ENCODE measurements around the gene ELAVL2. TPM values are rescaled to one million over a fixed set of nuclear protein-coding genes. Genes with fewer than 3 reads are reported as not detected.
A peak's percentile ranks its signal among the peaks of the same experiment; 100 is the strongest.

The ELAVL2 gene
- total RNA-seq, 1 experiment from 2014 or later = 0.18 TPM

GRCh38 chr9:23850690-23851629 lies 24.9 kb upstream of the ELAVL2 start:
- H3K9me3 ChIP-seq = no peaks in the 10 kb centered on the region
- H3K36me3 ChIP-seq (ENCODE audit: control insufficient read depth, insufficient read depth, low read length) = no peaks in the 10 kb centered on the region
- no peak overlapping the region for H3K4me3 ChIP-seq (ENCODE audit: low read depth, low read length)
- no peak for DNase-seq
- no peaks in the 10 kb centered on the region for H3K9me3 Mint-ChIP-seq (ENCODE audit: unreplicated experiment)
- intact Hi-C loops (cut with micrococcal nuclease; ENCODE audit: unreplicated experiment) = no loop called here
- H3K27me3 Mint-ChIP-seq (ENCODE audit: insufficient read depth, unreplicated experiment) = peaks cover 7% of the 10 kb centered on the region
- H3K36me3 Mint-ChIP-seq (ENCODE audit: insufficient read depth, unreplicated experiment) = no peaks in the 10 kb centered on the region
- no peaks in the 10 kb centered on the region for H3K27me3 ChIP-seq (replicated peaks; ENCODE audit: control insufficient read depth, insufficient read depth, low read length)
- H3K4me1 ChIP-seq = no peaks in the 10 kb centered on the region
- no peaks in the 10 kb centered on the region for H3K4me1 Mint-ChIP-seq (ENCODE audit: low read depth, unreplicated experiment)
- ChIA-PET POLR2A (no interaction called here), CTCF (no interaction called here)
- no peak overlapping the region for H3K27ac Mint-ChIP-seq (ENCODE audit: unreplicated experiment)
- no TSS peak for BruUV-seq (replicated peaks)
- H3K4me3 Mint-ChIP-seq (ENCODE audit: unreplicated experiment) = peak overlapping the region; percentile 66
- TF ChIP-seq, protein P1, sequence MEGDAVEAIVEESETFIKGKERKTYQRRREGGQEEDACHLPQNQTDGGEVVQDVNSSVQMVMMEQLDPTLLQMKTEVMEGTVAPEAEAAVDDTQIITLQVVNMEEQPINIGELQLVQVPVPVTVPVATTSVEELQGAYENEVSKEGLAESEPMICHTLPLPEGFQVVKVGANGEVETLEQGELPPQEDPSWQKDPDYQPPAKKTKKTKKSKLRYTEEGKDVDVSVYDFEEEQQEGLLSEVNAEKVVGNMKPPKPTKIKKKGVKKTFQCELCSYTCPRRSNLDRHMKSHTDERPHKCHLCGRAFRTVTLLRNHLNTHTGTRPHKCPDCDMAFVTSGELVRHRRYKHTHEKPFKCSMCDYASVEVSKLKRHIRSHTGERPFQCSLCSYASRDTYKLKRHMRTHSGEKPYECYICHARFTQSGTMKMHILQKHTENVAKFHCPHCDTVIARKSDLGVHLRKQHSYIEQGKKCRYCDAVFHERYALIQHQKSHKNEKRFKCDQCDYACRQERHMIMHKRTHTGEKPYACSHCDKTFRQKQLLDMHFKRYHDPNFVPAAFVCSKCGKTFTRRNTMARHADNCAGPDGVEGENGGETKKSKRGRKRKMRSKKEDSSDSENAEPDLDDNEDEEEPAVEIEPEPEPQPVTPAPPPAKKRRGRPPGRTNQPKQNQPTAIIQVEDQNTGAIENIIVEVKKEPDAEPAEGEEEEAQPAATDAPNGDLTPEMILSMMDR (IDR thresholded peaks at IDR 0.05; ENCODE audit: insufficient read depth in 1 of 2, low read depth in 1 of 2, low read length in 1 of 2, severe bottlenecking in 1 of 2, unreplicated experiment in 1 of 2) = no peak

- no peaks in the 10 kb centered on the region for H3K36me3 Mint-ChIP-seq (ENCODE audit: insufficient read depth, unreplicated experiment)
- no peak overlapping the region for H3K27ac Mint-ChIP-seq (ENCODE audit: unreplicated experiment)
- no TSS peak for BruUV-seq (replicated peaks)
- H3K27me3 Mint-ChIP-seq (ENCODE audit: insufficient read depth, unreplicated experiment) = peaks cover 7% of the 10 kb centered on the region
- H3K4me3 ChIP-seq (ENCODE audit: low read depth, low read length) = no peak overlapping the region
- H3K36me3 ChIP-seq (ENCODE audit: control insufficient read depth, insufficient read depth, low read length) = no peaks in the 10 kb centered on the region
- peak overlapping the region; percentile 66 for H3K4me3 Mint-ChIP-seq (ENCODE audit: unreplicated experiment)
- H3K27me3 ChIP-seq (replicated peaks; ENCODE audit: control insufficient read depth, insufficient read depth, low read length) = no peaks in the 10 kb centered on the region
- ChIA-PET POLR2A (no interaction called here), CTCF (no interaction called here)
- intact Hi-C loops (cut with micrococcal nuclease; ENCODE audit: unreplicated experiment) = no loop called here
- TF ChIP-seq, protein P1 (IDR thresholded peaks at IDR 0.05; ENCODE audit: insufficient read depth in 1 of 2, low read depth in 1 of 2, low read length in 1 of 2, severe bottlenecking in 1 of 2, unreplicated experiment in 1 of 2) = no peak
- no peaks in the 10 kb centered on the region for H3K4me1 ChIP-seq
- no peaks in the 10 kb centered on the region for H3K4me1 Mint-ChIP-seq (ENCODE audit: low read depth, unreplicated experiment)
- no peaks in the 10 kb centered on the region for H3K9me3 ChIP-seq
- H3K9me3 Mint-ChIP-seq (ENCODE audit: unreplicated experiment) = no peaks in the 10 kb centered on the region
- no peak for DNase-seq
These were observed 24.2 kb upstream of the ELAVL2 start for GRCh38 chr9:23850242-23850689.

- no peak overlapping the region for H3K27ac Mint-ChIP-seq (ENCODE audit: unreplicated experiment)
These were observed 23.5 kb upstream of the ELAVL2 start for GRCh38 chr9:23849379-23850035.

More at GRCh38 chr9:23849379-23850035, 23.5 kb upstream of the ELAVL2 start:
- BruUV-seq (replicated peaks) = no TSS peak
- ChIA-PET CTCF (no interaction called here), POLR2A (no interaction called here)
- H3K4me3 Mint-ChIP-seq (ENCODE audit: unreplicated experiment) = peak overlapping the region; percentile 66
- Histone ChIP-seq H3K27me3 (replicated peaks; ENCODE audit: control insufficient read depth, insufficient read depth, low read length) (no peaks in the 10 kb centered on the region), H3K36me3 (ENCODE audit: control insufficient read depth, insufficient read depth, low read length) (no peaks in the 10 kb centered on the region), H3K9me3 (no peaks in the 10 kb centered on the region), H3K4me1 (no peaks in the 10 kb centered on the region), H3K4me3 (ENCODE audit: low read depth, low read length) (no peak overlapping the region)
- H3K27me3 Mint-ChIP-seq (ENCODE audit: insufficient read depth, unreplicated experiment) = peaks cover 7% of the 10 kb centered on the region
- TF ChIP-seq, protein P1 (IDR thresholded peaks at IDR 0.05; ENCODE audit: insufficient read depth in 1 of 2, low read depth in 1 of 2, low read length in 1 of 2, severe bottlenecking in 1 of 2, unreplicated experiment in 1 of 2) = no peak
- DNase-seq = no peak
- H3K36me3 Mint-ChIP-seq (ENCODE audit: insufficient read depth, unreplicated experiment) = no peaks in the 10 kb centered on the region
- H3K4me1 Mint-ChIP-seq (ENCODE audit: low read depth, unreplicated experiment) = no peaks in the 10 kb centered on the region
- intact Hi-C loops (cut with micrococcal nuclease; ENCODE audit: unreplicated experiment) = no loop called here
- no peaks in the 10 kb centered on the region for H3K9me3 Mint-ChIP-seq (ENCODE audit: unreplicated experiment)

Measured in Caco-2 (cell line).